Fibroblast of skin of abdomen (primary cell): Measurements from ENCODE around the gene TPSAB1.
"Not testable (repeated sequence)": the region's sequence is repeated elsewhere in the genome, so short reads cannot be mapped to it uniquely, and the experiment has no call there.

Experiments
- DNase-seq: peaks from one replicate; pipeline ENCODE4 v3.0.0-alpha.2; 2013

TPSAB1 gene

GRCh38 chr16:1253701-1254364 is 13.3 kb downstream of the TPSAB1 start:
- not testable (repeated sequence) for DNase-seq

DNA sequence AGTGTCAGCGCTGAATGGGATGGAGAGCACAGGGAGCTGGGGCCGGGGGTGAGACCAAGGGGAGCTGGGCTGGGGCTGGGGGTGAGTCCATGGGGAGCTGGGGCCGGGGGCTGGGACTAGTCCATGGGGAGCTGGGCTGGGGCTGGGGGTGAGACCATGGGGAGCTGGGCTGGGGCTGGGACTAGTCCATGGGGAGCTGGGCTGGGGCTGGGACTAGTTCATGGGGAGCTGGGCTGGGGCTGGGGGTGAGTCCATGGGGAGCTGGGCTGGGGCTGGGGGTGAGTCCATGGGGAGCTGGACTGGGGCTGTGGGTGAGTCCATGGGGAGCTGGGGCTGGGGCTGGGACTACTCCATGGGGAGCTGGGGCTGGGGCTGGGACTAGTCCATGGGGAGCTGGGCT is 14.3 kb downstream of the TPSAB1 start:
- not testable (repeated sequence) for DNase-seq

- not testable (repeated sequence) for DNase-seq
Observed at GRCh38 chr16:1255276-1256122, 15.0 kb downstream of the TPSAB1 start, which contains the start of gene TPSD1. TPSD1 (plus strand) TSS chr16:1256069; CDS start chr16:1256281, 212 bp downstream.

DNA sequence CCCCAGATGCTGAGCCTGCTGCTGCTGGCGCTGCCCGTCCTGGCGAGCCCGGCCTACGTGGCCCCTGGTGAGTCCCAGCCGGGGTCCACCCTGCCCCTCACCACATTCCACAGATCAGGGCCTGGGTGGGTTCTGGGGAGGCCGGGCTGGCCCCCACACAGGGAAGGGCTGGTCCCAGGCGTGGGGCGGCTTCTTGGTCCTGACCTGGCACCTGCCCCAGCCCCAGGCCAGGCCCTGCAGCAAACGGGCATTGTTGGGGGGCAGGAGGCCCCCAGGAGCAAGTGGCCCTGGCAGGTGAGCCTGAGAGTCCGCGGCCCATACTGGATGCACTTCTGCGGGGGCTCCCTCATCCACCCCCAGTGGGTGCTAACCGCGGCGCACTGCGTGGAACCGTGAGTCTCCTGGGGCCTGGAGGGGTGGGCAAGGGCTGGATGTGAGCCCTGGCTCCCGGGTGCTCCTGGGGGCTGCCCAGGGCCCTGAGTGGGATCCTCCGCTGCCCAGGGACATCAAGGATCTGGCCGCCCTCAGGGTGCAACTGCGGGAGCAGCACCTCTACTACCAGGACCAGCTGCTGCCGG is 15.9 kb downstream of the TPSAB1 start:
- not testable (repeated sequence) for DNase-seq

DNA sequence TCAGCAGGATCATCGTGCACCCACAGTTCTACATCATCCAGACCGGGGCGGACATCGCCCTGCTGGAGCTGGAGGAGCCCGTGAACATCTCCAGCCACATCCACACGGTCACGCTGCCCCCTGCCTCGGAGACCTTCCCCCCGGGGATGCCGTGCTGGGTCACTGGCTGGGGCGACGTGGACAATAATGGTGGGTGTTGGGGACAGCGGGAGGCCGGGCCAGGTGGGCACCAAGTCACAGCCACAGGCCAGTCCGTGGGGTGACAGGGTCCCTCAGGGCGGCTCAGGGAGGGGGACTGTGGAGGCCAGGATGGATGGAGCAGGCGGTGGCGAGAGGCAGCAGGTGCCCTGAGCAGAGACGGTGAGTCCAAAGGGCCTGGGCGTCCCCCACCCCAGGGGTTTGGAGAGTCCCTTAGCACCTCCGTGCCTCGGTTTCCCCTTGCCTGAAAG is 16.4 kb downstream of the TPSAB1 start:
- DNase-seq, result no peak

GRCh38 chr16:1257561-1258224 is 17.2 kb downstream of the TPSAB1 start:
- DNase-seq, result no peak

DNA sequence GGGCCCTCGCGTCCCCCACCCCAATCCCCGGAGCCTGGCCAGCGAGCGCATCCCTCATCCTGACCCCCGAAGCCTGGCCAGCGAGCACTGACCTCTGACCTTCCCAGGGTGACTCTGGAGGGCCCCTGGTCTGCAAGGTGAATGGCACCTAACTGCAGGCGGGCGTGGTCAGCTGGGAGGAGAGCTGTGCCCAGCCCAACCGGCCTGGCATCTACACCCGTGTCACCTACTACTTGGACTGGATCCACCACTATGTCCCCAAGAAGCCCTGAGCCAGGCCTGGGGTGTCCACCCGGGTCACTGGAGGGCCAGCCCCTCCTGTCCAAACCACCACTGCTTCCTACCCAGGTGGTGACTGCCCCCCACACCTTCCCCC is 17.7 kb downstream of the TPSAB1 start:
- DNase-seq, result no peak

DNA sequence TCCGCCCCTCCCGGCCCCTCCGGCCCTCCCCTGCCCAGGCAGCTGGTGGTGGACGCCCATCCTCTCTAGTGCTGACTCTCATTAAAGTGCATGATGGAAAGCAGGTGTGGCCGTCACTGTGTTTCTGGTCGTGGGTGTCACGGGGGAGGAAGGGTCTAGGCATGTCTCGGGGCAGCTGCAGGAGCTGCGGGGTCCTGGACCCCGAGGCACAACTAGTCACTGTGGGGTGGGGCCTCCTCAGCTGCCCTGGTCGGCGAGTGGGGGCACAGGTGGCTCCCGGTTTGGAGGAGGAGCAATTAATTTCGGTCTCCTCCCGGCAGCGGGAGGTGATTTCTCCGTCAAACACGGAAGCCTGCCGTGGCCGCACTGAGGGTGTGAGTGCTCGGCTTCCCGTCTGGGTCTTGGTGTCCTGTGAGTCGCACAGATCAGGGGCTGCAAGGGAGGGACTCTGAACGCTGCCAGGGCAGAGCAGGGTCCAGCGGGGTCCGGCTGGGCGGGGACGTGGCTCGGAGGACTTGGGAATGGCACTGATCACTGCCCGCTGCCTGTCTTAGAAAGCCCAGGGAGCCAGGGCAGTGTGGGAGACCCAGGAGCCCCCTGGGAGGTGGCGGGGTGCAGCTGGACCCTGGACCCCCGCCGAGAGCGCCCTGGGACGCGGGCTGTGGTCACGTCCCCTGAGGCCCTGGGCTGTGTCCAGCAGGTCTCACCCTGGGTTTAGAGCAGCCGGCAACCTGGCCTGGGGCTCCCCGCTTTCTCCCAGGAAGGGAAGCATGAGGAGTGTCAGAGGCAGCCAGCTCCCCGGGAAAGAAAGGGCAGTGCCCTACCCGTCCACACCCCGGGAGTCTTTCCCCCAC is 18.6 kb downstream of the TPSAB1 start:
- no peak for DNase-seq

DNA sequence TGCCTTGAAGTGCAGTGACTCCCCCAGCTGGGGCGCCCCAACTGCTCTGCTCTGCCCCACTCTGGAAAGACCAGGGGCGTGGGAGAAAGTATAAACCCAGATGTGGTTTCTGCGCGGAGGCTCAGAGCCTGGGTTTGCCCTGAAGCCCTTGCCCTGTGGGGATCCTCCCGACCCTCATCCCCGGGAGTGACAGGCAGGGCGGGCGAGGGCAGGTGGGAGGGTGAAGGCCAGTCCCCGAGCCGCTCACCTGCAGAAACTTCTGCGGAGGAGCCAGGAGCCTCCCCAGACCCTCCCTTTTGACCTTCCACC is 19.2 kb downstream of the TPSAB1 start:
- no peak for DNase-seq

- no peak for DNase-seq
Observed at GRCh38 chr16:1260101-1260680, 19.7 kb downstream of the TPSAB1 start.

- no peak for DNase-seq
Observed at GRCh38 chr16:1261131-1261892, 20.8 kb downstream of the TPSAB1 start.

- no peak for DNase-seq
Observed at GRCh38 chr16:1262210-1262845, 21.8 kb downstream of the TPSAB1 start.

- DNase-seq, result no peak
Observed at GRCh38 chr16:1262846-1263221, 22.3 kb downstream of the TPSAB1 start.

DNA sequence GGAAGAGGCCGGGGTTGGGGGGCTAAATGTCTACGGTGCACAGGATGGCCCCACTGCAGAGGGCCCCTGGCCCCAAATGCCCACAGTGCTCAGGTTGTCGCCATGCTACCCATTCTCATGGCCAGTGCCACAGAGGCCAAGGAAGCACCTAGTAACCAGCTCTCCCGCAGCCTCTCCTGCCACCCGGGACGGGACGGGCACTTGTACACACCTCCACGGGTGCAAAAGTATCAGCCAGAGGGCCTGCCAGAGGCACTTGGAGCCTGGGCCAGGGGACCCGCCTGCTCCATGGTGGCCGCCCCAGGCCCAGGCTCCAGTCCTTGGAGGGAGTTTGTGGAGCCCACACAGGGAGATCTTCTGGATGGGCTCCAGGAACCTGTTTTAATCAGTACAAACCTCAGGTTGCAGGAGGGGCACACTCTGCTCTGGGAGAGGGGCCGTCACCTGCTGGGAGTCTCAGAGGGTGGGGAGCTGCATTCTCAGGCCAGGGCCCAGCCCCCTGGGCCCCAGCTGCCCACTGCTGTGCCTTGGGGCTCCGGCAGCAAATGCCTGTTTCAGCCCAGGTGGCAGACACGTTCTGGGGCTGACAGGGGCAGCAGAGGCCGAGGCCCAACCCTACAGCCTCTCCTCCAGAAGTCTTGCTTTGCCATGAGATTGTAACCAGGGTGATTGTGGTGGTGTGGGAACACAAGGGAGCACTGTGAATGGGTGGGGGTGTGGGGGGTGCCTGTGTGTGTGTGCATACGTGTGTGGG is 23.3 kb downstream of the TPSAB1 start:
- DNase-seq, result no peak

DNA sequence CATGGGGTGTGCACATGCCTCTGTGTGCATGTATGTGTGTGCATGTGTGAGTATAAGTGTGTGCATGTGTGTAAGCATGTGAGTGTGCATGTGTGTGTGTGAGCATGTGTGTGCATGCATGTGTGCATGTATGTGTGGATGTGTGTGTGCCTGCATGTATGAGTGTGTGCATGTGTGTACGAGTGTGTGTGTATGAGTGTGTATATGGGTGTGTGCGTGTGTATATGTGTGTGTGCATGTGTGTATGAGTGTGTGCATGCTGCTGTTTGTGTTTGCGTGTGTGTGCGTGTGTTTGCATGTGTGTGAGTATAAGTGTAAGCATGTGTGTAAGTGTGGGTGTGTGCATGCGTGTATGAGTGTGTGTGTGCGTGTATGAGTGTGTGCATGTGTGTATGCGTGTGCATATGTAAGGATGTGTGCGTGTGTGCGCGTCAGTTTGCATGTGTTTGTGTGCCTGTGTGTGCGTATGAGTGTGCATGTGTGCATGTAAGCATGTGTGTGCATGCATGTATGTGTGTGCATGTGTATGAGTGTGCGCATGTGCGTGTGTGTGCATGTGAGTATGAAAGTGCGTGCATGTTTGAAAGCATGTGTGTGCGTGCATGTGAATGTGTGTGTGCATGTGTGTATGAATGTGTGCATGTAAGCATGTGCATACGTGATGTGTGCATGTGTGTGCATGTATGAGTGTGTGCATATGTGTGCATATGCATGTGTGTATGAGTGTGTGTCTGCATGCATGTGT is 24.0 kb downstream of the TPSAB1 start:
- DNase-seq, result no peak

DNA sequence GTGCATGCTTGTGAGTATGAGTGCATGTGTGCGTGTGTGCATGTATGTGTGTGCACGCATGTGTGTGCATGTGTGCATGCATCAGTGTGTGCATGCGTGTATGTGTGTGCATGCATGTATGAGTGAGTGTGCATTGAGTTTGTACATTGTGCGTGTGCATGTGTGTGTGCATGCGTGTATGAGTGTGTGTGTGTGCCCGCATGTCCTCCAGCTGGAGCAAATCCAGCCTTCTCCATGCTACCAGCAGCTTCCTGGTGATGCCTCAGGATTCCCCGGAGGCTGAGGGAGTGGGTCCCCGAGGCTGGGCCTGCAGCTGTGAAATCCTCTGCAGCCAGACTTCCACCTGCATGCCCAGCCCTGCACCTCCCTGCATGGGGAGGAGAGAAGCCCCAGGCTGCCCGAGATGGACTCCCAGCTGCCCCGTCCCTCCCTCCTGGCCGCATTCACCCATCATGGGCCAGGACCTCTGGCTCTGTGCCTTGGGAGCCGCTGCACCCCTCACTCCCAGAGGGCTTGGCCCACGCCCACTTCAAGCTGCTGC is 24.7 kb downstream of the TPSAB1 start:
- no peak for DNase-seq

DNA sequence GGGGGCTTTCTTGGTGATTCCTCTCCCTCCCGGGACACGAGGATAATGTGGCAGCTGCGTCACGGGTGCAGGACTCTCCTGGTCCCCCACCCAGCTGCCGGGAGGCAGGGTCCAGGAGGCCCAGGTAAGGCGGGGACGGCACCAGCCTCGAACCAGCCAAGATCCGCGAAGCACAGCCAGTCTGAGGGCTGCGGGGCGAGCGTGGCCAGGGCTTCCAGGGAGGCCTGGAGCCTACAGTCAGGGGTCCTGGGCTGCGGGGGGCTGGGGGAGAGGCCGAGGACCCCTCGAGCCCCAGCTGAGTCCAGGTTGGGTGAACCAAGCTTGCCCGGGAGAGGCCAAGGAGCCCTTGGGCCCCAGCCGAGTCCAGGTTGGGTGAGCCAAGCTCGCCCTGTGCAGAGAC is 25.3 kb downstream of the TPSAB1 start:
- no peak for DNase-seq

DNA sequence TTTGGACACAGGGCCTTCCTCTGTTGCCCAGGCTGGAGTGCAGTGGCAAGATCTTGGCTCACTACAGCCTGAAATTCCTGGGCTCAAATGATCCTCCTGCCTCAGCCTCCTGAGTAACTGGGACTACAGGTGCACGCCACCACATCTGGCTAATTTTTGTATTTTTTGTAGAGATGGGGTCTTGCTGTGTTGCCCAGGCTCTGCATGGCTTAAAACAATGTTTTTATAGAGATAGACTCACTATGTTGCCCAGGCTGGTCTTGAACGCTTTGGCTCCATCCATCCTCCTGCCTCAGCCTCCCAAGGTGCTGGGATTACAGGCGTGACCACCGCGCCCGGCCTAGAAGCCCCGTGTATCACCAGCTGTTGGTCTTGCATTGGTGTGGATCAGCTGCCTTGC is 28.9 kb downstream of the TPSAB1 start:
- DNase-seq, result not testable (repeated sequence)

GRCh38 chr16:1271380-1271723 is 30.8 kb downstream of the TPSAB1 start:
- no peak for DNase-seq
